ENCODE measurements around the gene PDLIM5.
"Not testable (repeated sequence)": the region's sequence is repeated elsewhere in the genome, so short reads cannot be mapped to it uniquely, and the experiment has no call there.

PDLIM5 gene

DNA sequence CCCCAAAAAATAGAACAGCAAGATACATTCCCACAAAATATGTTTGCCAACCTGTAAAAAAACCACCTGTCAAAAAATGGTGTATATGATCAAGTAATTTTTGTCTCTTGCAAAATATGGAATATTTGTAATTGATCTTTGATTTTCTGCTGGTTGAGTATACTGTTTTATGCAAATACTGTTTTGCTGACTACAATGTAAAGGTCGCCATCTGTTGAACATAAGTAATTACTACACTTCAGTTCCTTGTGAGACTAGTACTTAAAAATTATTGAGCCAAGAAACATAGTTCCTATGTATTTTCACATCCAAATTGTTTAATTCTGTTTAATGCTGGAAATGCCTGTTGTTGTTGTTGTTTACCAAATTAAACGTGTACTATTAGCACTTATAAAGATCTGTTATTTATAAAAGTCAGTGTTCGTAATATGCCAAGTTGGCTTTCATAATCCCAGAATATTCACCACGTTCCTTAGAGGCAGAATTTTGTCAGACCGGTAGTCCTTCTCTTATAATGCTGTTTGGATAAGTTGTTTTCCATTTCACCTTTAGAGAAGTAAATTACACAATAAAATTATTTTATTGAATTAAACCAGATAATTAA lies 144.2 kb downstream of the PDLIM5 start:
- peak; percentile 20 for DNase-seq (ENCODE audit: low spot score)

DNA sequence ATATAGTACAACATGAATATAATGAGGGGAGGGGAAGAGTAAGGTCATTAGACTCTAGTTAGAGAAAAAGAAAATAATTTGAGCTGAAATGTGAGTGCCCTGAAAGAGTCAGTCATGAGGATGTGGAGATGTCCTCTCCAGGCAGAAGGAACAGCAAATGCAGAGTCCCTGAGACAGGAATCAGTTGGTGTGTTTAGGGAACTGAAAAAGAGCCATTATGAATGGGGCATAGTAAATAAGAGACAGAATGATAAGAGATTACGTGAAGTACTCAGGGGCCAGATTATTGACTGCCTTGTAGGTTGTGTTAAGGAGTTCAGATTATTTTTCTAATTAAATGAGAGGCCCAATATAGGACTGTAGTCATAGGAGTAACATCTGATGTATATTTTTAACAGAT lies 147.0 kb downstream of the PDLIM5 start:
- no peak for DNase-seq (ENCODE audit: low spot score)

DNA sequence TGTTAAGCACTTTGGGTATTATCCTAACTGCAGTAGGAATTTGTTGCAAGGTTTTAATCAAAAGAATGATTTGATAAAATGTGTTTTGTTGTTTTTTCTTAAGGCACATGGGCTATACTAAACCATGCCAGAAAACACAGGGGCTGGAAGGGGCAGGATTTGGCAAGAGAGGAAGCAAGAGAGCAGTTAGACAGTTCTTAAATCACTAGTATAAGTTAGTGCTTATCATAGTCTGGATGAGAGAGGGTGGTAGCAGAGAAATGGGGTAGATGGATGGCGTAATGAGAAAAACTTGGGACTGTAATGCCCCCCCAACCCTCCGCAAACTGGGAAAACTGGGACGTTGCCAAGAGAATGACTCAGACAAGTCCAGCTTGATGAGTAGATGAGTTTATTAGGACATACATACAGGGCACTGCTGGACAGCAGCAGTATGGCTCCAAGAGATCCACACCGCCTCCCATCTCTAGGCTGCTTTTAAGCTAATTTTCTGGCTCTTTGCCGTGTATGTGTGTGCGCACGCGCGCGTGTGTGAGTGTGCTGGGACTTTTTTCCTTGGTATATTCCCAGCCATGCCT lies 151.5 kb downstream of the PDLIM5 start:
- no peak for DNase-seq (ENCODE audit: low spot score)

DNA sequence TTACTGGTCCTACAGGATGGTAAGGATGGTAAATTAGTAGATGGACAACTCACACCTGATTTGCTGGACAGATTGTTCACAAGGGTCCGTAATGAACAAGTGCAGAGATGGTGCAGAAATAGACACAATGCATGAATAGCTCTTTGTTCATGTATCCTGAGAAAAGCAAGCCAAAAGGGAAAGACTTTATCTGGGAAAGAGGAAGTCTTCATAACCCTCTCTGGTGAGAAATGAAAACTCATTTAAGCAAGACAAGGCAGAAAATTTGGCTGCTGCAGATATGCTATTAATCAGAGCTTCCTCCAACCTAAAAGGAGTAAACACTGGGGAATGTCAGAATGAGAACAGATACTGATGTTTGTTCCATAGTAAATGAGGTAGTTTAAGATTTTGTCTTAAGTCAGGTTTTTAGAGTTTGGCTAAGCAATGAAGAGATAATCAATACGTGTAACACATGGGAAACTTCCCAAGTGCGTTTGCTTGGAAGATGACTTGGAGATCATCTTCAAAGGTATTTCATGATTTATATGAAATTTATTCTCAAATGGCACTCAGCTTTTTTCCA lies 153.6 kb downstream of the PDLIM5 start:
- DNase-seq (ENCODE audit: low spot score): no peak

DNA sequence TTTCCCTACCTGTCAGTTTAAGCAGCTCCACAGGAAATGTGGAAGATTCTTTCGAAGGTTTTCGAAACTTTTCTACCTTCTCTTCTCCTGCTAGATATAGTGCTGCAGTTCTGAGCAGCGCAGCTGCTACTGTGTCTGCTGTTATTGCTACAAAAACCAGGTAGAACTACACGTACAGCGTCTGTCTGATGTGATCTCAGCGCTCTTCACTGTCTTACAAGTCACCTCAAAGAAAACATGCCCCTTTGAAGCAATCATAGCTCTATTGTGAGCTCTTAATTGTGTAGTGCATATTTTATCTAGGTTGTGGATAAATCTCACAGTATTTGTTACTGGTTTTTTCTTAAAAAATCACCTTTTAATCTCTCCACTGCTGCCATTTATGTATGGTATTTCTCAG lies 158.4 kb downstream of the PDLIM5 start:
- no peak for DNase-seq (ENCODE audit: low spot score)

GRCh38 chr4:94613248-94613647 lies 161.5 kb downstream of the PDLIM5 start:
- no peak for DNase-seq (ENCODE audit: low spot score)

GRCh38 chr4:94615451-94615850 lies 163.7 kb downstream of the PDLIM5 start:
- DNase-seq (ENCODE audit: low spot score): no peak

- DNase-seq (ENCODE audit: low spot score): peak; percentile 33
Observed at GRCh38 chr4:94621491-94622080, 169.8 kb downstream of the PDLIM5 start.

GRCh38 chr4:94623126-94623911 lies 171.6 kb downstream of the PDLIM5 start:
- no peak for DNase-seq (ENCODE audit: low spot score)

DNA sequence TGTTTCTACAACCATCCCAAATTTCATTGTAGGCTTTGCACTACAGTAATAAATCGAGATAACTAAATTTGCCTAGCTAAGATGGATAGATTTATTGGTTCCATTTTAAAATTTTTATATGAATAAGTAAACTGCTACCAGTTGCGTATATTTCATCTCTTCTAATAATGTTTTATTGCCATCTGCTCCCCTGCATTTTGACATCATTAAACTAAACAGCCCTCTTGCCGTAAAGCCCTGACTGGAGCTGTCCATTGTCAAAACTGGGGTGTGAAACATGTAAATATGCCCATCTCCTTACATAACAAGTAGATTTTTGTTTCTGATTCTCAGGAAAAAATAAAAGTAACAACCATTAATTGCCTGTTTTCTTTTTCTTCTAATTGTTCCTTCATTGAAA lies 175.2 kb downstream of the PDLIM5 start:
- DNase-seq (ENCODE audit: low spot score): no peak

DNA sequence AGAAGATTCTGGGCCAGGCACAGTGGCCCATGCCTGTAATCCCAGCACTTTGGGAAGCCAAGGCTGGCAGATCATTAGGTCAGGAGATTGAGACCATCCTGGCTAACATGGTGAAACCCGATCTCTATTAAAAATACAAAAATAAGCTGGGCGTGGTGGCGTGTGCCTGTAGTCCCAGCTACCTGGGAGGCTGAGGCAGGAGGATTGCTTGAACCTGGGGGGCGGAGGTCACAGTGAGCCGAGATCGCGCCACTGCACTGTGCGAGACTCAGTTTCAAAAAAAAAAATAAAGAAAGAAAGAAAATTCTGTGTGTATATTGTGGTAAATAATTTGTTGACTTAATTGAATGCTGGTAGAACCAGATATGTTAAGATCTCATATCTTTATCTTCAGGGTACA lies 177.3 kb downstream of the PDLIM5 start:
- DNase-seq (ENCODE audit: low spot score): not testable (repeated sequence)

- no peak for DNase-seq (ENCODE audit: low spot score)
Observed at GRCh38 chr4:94629837-94630236, 178.1 kb downstream of the PDLIM5 start.

- no peak for DNase-seq (ENCODE audit: low spot score)
Observed at GRCh38 chr4:94634271-94634670, 182.5 kb downstream of the PDLIM5 start.

GRCh38 chr4:94635177-94635576 lies 183.4 kb downstream of the PDLIM5 start:
- DNase-seq (ENCODE audit: low spot score): no peak

DNA sequence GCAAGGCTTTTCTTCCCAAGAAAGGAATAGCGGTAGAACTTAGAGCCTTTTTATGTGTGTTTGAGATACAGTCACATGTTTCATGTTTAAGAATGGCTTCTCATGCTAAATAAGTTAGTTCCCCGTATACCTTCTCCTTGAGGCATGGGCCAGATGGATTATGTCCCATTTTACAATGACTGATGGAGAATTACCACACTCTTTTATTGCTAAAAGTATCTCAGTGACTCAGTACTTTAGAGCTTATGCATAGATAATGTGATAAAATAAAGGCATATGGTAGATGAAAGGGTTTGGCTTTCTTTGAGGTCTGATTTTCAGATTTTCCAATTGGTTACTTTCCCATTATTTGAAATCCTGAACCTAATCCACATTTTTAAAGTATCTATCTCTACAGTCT lies 184.3 kb downstream of the PDLIM5 start:
- no peak for DNase-seq (ENCODE audit: low spot score)

GRCh38 chr4:94639298-94639697 lies 187.6 kb downstream of the PDLIM5 start:
- DNase-seq (ENCODE audit: low spot score): no peak

GRCh38 chr4:94640151-94640550 lies 188.4 kb downstream of the PDLIM5 start:
- no peak for DNase-seq (ENCODE audit: low spot score)

- no peak for DNase-seq (ENCODE audit: low spot score)
Observed at GRCh38 chr4:94641702-94642560, 190.2 kb downstream of the PDLIM5 start.

- DNase-seq (ENCODE audit: low spot score): no peak
Observed at GRCh38 chr4:94642561-94642866, 190.8 kb downstream of the PDLIM5 start.

- no peak for DNase-seq (ENCODE audit: low spot score)
Observed at GRCh38 chr4:94648699-94649098, 197.0 kb downstream of the PDLIM5 start.

DNA sequence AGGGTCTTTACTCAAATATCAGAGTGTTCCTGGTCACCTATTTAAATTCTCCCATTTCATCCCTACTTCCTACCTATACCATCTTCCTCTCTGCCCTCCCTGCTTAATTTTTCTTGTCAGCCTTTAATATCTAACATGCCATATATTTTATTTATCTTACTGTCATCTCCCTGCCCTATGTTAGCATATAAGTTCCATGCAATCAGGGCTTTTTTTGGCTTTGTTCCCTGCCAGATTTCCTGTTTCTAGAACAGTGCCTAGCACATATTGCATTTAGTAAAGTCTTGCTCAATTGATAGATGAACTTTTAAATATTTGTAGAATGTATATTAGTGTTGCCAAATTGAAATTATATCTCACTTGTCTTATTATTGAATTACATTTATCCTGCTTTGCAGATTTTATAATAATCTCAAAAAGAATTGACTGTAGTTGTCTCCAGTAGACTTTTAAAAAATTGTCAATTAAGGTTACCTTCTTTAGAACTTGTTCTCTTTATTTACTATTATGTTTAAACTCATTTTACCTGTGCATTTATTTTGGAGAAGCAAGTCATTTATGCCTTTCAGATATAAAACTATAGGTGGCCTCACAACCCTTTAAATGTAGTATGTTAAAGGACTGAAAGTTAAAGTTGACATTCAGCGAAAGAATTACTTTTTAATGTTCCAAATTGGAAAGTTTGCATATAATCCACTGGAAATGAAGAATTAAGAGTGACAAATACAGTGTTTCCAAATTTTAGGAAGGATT lies 197.8 kb downstream of the PDLIM5 start:
- no peak for DNase-seq (ENCODE audit: low spot score)
